H9 (cell line): ENCODE data around the gene TBC1D22A. TPM values are rescaled to one million over a fixed set of nuclear protein-coding genes. Genes with fewer than 3 reads are reported as not detected.

Experiments used
- DNase-seq: peaks from one replicate; pipeline ENCODE4 v3.0.0-alpha.2; 2017
- H2AFZ ChIP-seq: one replicate; pipeline ENCODE4 v1.6.1; 2013; ENCODE audit warnings: mild to moderate bottlenecking, low read length, control low read depth, moderate library complexity
- H2AK5ac ChIP-seq: 2 replicates; pipeline ENCODE4 v1.6.1; 2013; ENCODE audit warnings: low read length, control low read depth, mixed read lengths; ENCODE audit not compliant: insufficient read length
- H2BK120ac ChIP-seq: one replicate; pipeline ENCODE4 v1.6.1; 2013; ENCODE audit warnings: low read depth, mild to moderate bottlenecking, low read length, control low read depth, inconsistent platforms; ENCODE audit not compliant: poor library complexity, severe bottlenecking
- H2BK12ac ChIP-seq: 2 replicates; pipeline ENCODE4 v1.6.1; 2013; ENCODE audit warnings: low read length, control low read depth, mixed read lengths, low read depth; ENCODE audit not compliant: insufficient read length
- H2BK15ac ChIP-seq: 2 replicates; pipeline ENCODE4 v1.6.1; 2013; ENCODE audit warnings: low read depth, low read length, control low read depth
- H2BK20ac ChIP-seq: one replicate; pipeline ENCODE4 v1.6.1; 2013; ENCODE audit warnings: low read depth, mild to moderate bottlenecking, low read length, control low read depth, inconsistent platforms; ENCODE audit not compliant: poor library complexity, severe bottlenecking
- H2BK5ac ChIP-seq: 2 replicates; pipeline ENCODE4 v1.6.1; 2013; ENCODE audit warnings: low read length, control low read depth, mixed read lengths; ENCODE audit not compliant: insufficient read length
- H3K14ac ChIP-seq: 2 replicates; pipeline ENCODE4 v1.6.1; 2013; ENCODE audit warnings: low read length, control low read depth; ENCODE audit not compliant: insufficient read depth
- H3K18ac ChIP-seq: 2 replicates; pipeline ENCODE4 v1.6.1; 2013; ENCODE audit warnings: low read depth, mild to moderate bottlenecking, mixed read lengths, low read length, control low read depth; ENCODE audit not compliant: insufficient read length
- H3K23ac ChIP-seq: 2 replicates; pipeline ENCODE4 v1.6.1; 2013; ENCODE audit warnings: low read length, control low read depth, mixed read lengths, low read depth; ENCODE audit not compliant: insufficient read length
- H3K23me2 ChIP-seq: 2 replicates; pipeline ENCODE4 v1.6.1; 2013; ENCODE audit warnings: low read depth, mild to moderate bottlenecking, mixed read lengths, low read length, control low read depth; ENCODE audit not compliant: insufficient read length, poor library complexity, severe bottlenecking
- H3K27ac ChIP-seq: 2 replicates; pipeline ENCODE4 v1.5.1; 2013; ENCODE audit warnings: low read length, control low read depth, mixed read lengths, low read depth; ENCODE audit not compliant: insufficient read length
- H3K27me3 ChIP-seq: 2 replicates; pipeline ENCODE4 v1.6.1; 2013; ENCODE audit warnings: low read length, control low read depth, inconsistent platforms; ENCODE audit not compliant: insufficient read depth
- H3K4ac ChIP-seq: 2 replicates; pipeline ENCODE4 v1.6.1; 2013; ENCODE audit warnings: low read depth, mild to moderate bottlenecking, control low read depth, inconsistent platforms, low read length, moderate library complexity
- H3K4me1 ChIP-seq: 2 replicates; pipeline ENCODE4 v1.6.1; 2013; ENCODE audit warnings: low read length, control low read depth, inconsistent platforms; ENCODE audit not compliant: insufficient read depth
- H3K4me2 ChIP-seq: 2 replicates; pipeline ENCODE4 v1.6.1; 2013; ENCODE audit warnings: low read length, control low read depth, mixed read lengths; ENCODE audit not compliant: insufficient read length, insufficient read depth
- H3K56ac ChIP-seq: 2 replicates; pipeline ENCODE4 v1.6.1; 2013; ENCODE audit warnings: low read depth, mild to moderate bottlenecking, mixed read lengths, low read length, control low read depth; ENCODE audit not compliant: insufficient read length
- H3K79me1 ChIP-seq: 2 replicates; pipeline ENCODE4 v1.6.1; 2013; ENCODE audit warnings: low read depth, mild to moderate bottlenecking, moderate library complexity, low read length, control low read depth, inconsistent platforms; ENCODE audit not compliant: insufficient read depth, poor library complexity, severe bottlenecking
- H3K79me2 ChIP-seq: 2 replicates; pipeline ENCODE4 v1.6.1; 2013; ENCODE audit warnings: low read length, control low read depth, inconsistent platforms; ENCODE audit not compliant: insufficient read depth
- H3K9ac ChIP-seq: 2 replicates; pipeline ENCODE4 v1.6.1; 2013; ENCODE audit warnings: low read length, control low read depth, mixed read lengths; ENCODE audit not compliant: insufficient read length; ENCODE audit errors: extremely low read depth
- H3K9me3 ChIP-seq: one replicate; pipeline ENCODE4 v1.6.1; 2013; ENCODE audit warnings: low read depth, low read length, inconsistent platforms; ENCODE audit not compliant: control insufficient read depth
- H3T11ph ChIP-seq: one replicate; pipeline ENCODE4 v1.6.1; 2013; ENCODE audit warnings: mild to moderate bottlenecking, low read length, control low read depth, inconsistent platforms
- H4K20me1 ChIP-seq: one replicate; pipeline ENCODE4 v1.6.1; 2013; ENCODE audit not compliant: control insufficient read depth, insufficient read length, insufficient read depth
- H4K5ac ChIP-seq: 2 replicates; pipeline ENCODE4 v1.6.1; 2013; ENCODE audit warnings: low read depth, mild to moderate bottlenecking, mixed read lengths, low read length, control low read depth; ENCODE audit not compliant: insufficient read length
- H4K8ac ChIP-seq: replicated peaks from 2 replicates; pipeline ENCODE4 v1.6.1; 2013; ENCODE audit warnings: low read length, control low read depth, mixed read lengths, low read depth; ENCODE audit not compliant: insufficient read length
- H4K91ac ChIP-seq: 2 replicates; pipeline ENCODE4 v1.6.1; 2013; ENCODE audit warnings: low read depth, mild to moderate bottlenecking, moderate library complexity, mixed read lengths, low read length, control low read depth; ENCODE audit not compliant: insufficient read length
- H3K27ac Mint-ChIP-seq, 3 experiments: 2 replicates in 2 of 3; 3 replicates in 1 of 3; pipeline ENCODE4 v1.8.0; 2020 to 2021; ENCODE audit warnings: mixed read lengths in 3 of 3, mild to moderate bottlenecking in 1 of 3, moderate library complexity in 1 of 3
- H3K27me3 Mint-ChIP-seq: 2 replicates; pipeline ENCODE4 v1.8.0; 2021; ENCODE audit warnings: low read depth, mild to moderate bottlenecking, moderate library complexity, mixed read lengths
- H3K36me3 Mint-ChIP-seq, 3 experiments: 2 replicates in 2 of 3; 3 replicates in 1 of 3; pipeline ENCODE4 v1.8.0; 2020 to 2021; ENCODE audit warnings: low read depth in 3 of 3, mixed read lengths in 3 of 3; ENCODE audit not compliant: insufficient read depth in 1 of 3
- H3K4me1 Mint-ChIP-seq, 2 experiments: 2 replicates each; pipeline ENCODE4 v1.8.0; 2020; ENCODE audit warnings: mixed read lengths in 2 of 2
- H3K4me3 Mint-ChIP-seq, 2 experiments: 2 replicates in 1 of 2; 3 replicates in 1 of 2; pipeline ENCODE4 v1.8.0; 2020 to 2021; ENCODE audit warnings: mild to moderate bottlenecking in 2 of 2, mixed read lengths in 2 of 2, moderate library complexity in 1 of 2
- H3K9me3 Mint-ChIP-seq, 2 experiments: 2 replicates in 1 of 2; 3 replicates in 1 of 2; pipeline ENCODE4 v1.8.0; 2020; ENCODE audit warnings: mild to moderate bottlenecking in 2 of 2, mixed read lengths in 2 of 2, moderate library complexity in 1 of 2
- CTCF ChIP-seq: fragments of 200-600 bp; sonication (generic); conservative IDR thresholded peaks from 3 replicates; pipeline ENCODE4 v1.8.0; 2021; ENCODE audit warnings: antibody characterized with exemption, mild to moderate bottlenecking
- WGBS: extraction: QIAGEN DNeasy Blood & Tissue Kit; methylation state at CpG from one replicate; pipeline ENCODE4 v1.1.7; 2013; ENCODE audit warnings: missing lambda C conversion rate, low lambda C conversion rate, mixed read lengths; ENCODE audit not compliant: insufficient read length; ENCODE audit errors: extremely low coverage; 5-methylcytosine and 5-hydroxymethylcytosine counted together
- total RNA-seq: library from RNA; stranded (reverse); gene quantifications from 2 replicates; pipeline ENCODE4 v1.2.1, GENCODE V29; 2021

TBC1D22A gene
- total RNA-seq, 1 experiment from 2014 or later: 20.8 TPM

GRCh38 chr22:46858181-46858771 is 95.8 kb downstream of the TBC1D22A start:
- Histone ChIP-seq H2BK120ac (no peak overlapping the region), H3K23ac (no peak overlapping the region), H3K18ac (no peak overlapping the region), H3K23me2 (no peaks in the 10 kb centered on the region), H2BK12ac (no peak overlapping the region), H4K91ac (no peak overlapping the region), H3K27ac (no peak overlapping the region), H3K9ac (no peak overlapping the region), H4K8ac (no peak overlapping the region), H2AK5ac (no peak overlapping the region), H2BK5ac (no peak overlapping the region), H3K79me2 (no peaks in the 10 kb centered on the region), H3K56ac (no peak overlapping the region), H2AFZ (no peak overlapping the region), H3K9me3 (no peaks in the 10 kb centered on the region), H3K27me3 (no peaks in the 10 kb centered on the region), H3K4me2 (no peak overlapping the region), H3K4me1 (peaks cover 2% of the 10 kb centered on the region; the same call in 1 of the 2 replicates), H4K20me1 (no peaks in the 10 kb centered on the region), H2BK20ac (no peak overlapping the region), H3K14ac (no peak overlapping the region), H3T11ph (no peak overlapping the region), H2BK15ac (no peak overlapping the region), H4K5ac (no peak overlapping the region), H3K79me1 (peaks cover 4% of the 10 kb centered on the region), H3K4ac (no peak overlapping the region)
- H3K4me1 Mint-ChIP-seq: peaks cover 14 to 18% of the 10 kb centered on the region in 2 experiments
- H3K27me3 Mint-ChIP-seq: no peaks in the 10 kb centered on the region
- TF ChIP-seq CTCF: no peak
- H3K4me3 Mint-ChIP-seq: no peak overlapping the region
- peaks cover 4 to 10% of the 10 kb centered on the region in 2 experiments for H3K9me3 Mint-ChIP-seq
- H3K27ac Mint-ChIP-seq: peak overlapping the region in 2 of 3 experiments; percentile 61 to 80; a peak in 3 of 7 replicates
- peaks cover 0 to 9% (median 7%) of the 10 kb centered on the region in 3 experiments; a peak in 3 of 7 replicates for H3K36me3 Mint-ChIP-seq
- WGBS: no CpG with 5 or more reads among the region's 23 CpGs
- no peak for DNase-seq
